Naive thymus-derived CD4-positive, alpha-beta T cell (primary cell): ENCODE data around the gene ASPG. TPM values are rescaled to one million over a fixed set of nuclear protein-coding genes. Genes with fewer than 3 reads are reported as not detected.
A peak's percentile ranks its signal among the peaks of the same experiment; 100 is the strongest.

Experiments used
- ATAC-seq: fragments of 150-1000 bp; cut with Tn5 transposase; 2 replicates; pipeline ENCODE4 v1.10.0; 2021; ENCODE audit warnings: mild to moderate bottlenecking, moderate library complexity
- CTCF ChIA-PET: fragments of 350-600 bp; sonication (Branson Sonifier 250); formaldehyde crosslinking; loops from one replicate; lab custom pipeline; 2021; ENCODE audit warnings: antibody characterized with exemption; lab: Charles Lee
- POLR2A ChIA-PET: fragments of 350-600 bp; sonication (Branson Sonifier 250); formaldehyde crosslinking; loops from one replicate; lab custom pipeline; 2021; ENCODE audit warnings: antibody characterized with exemption, inconsistent platforms; lab: Charles Lee
- DNase-seq, 9 donors: peaks; one replicate each; pipeline versions ENCODE4 v3.0.0 to v3.0.0-alpha.2; 2020 to 2022; ENCODE audit warnings: mixed read lengths in 1 of 9
- H3K27ac ChIP-seq: one replicate; pipeline ENCODE4 v1.7.0; 2013; ENCODE audit warnings: mild to moderate bottlenecking, low read depth, low read length, moderate library complexity
- H3K27me3 ChIP-seq, 2 donors: one replicate each; pipeline ENCODE4 v1.7.0; 2013; ENCODE audit warnings: low read length in 2 of 2, mild to moderate bottlenecking in 2 of 2, moderate library complexity in 2 of 2; ENCODE audit not compliant: control insufficient read depth in 2 of 2, insufficient read depth in 2 of 2
- H3K36me3 ChIP-seq, 3 experiments: 1 replicate in 2 of 3; 2 replicates in 1 of 3; pipeline ENCODE4 v1.7.0; 2013; ENCODE audit warnings: low read length in 3 of 3, mild to moderate bottlenecking in 3 of 3, moderate library complexity in 1 of 3; ENCODE audit not compliant: insufficient read depth in 3 of 3, control insufficient read depth in 2 of 3
- H3K4me1 ChIP-seq, 2 donors: one replicate each; pipeline ENCODE4 v1.7.0; 2013; ENCODE audit warnings: low read length in 2 of 2, mild to moderate bottlenecking in 2 of 2, moderate library complexity in 1 of 2; ENCODE audit not compliant: control insufficient read depth in 2 of 2, insufficient read depth in 2 of 2
- H3K4me3 ChIP-seq: 2 replicates; pipeline ENCODE4 v1.7.0; 2013; ENCODE audit warnings: mild to moderate bottlenecking, low read length
- H3K9me3 ChIP-seq, 3 experiments: 1 replicate in 2 of 3; 2 replicates in 1 of 3; pipeline ENCODE4 v1.7.0; 2013; ENCODE audit warnings: low read length in 3 of 3; ENCODE audit not compliant: control insufficient read depth in 2 of 3
- H3K27ac Mint-ChIP-seq, 9 donors: one replicate each; pipeline ENCODE4 v1.8.0; 2020 to 2022; ENCODE audit warnings: mixed read lengths in 9 of 9, mild to moderate bottlenecking in 8 of 9, moderate library complexity in 5 of 9, inconsistent platforms in 2 of 9
- H3K27me3 Mint-ChIP-seq, 5 donors: one replicate each; pipeline ENCODE4 v1.8.0; 2021 to 2022; ENCODE audit warnings: mixed read lengths in 5 of 5, mild to moderate bottlenecking in 1 of 5
- H3K36me3 Mint-ChIP-seq, 5 donors: one replicate each; pipeline ENCODE4 v1.8.0; 2020 to 2022; ENCODE audit warnings: mixed read lengths in 5 of 5, mild to moderate bottlenecking in 3 of 5, inconsistent platforms in 1 of 5
- H3K4me1 Mint-ChIP-seq, 7 donors: one replicate each; pipeline ENCODE4 v1.8.0; 2020 to 2022; ENCODE audit warnings: mixed read lengths in 7 of 7, mild to moderate bottlenecking in 3 of 7, inconsistent platforms in 1 of 7
- H3K4me3 Mint-ChIP-seq, 10 donors: one replicate each; pipeline ENCODE4 v1.8.0; 2020 to 2022; ENCODE audit warnings: mild to moderate bottlenecking in 10 of 10, mixed read lengths in 10 of 10, moderate library complexity in 6 of 10, inconsistent platforms in 2 of 10
- H3K9me3 Mint-ChIP-seq, 11 donors: one replicate each; pipeline ENCODE4 v1.8.0; 2020 to 2022; ENCODE audit warnings: mixed read lengths in 11 of 11, mild to moderate bottlenecking in 4 of 11, inconsistent platforms in 1 of 11, moderate library complexity in 1 of 11
- intact Hi-C, 2 donors: fragments of 100-400 bp; cut with micrococcal nuclease; formaldehyde crosslinking; loops; one replicate each; pipeline ENCODE4 v1.15.1; 2023
- polyA plus RNA-seq, 2 donors: library from polyadenylated mRNA; unstranded; fragments of 300-500 nt; fragmentation: Illumina TruSeq; gene quantifications; one replicate each; pipeline ENCODE4 v1.2.3, GENCODE V29; 2021
- total RNA-seq, 6 experiments: library from RNA in 5 of 6; stranded (reverse) in 5 of 6; gene quantifications; 1 replicate in 5 of 6; 2 replicates in 1 of 6; pipeline ENCODE4 v1.2.3 and lab custom pipeline; 2021 to 2026

Gene ASPG
- total and polyA plus RNA-seq, 7 experiments from 2014 or later: 0.11 to 0.38 TPM; not detected in 5

- ATAC-seq (no peak), DNase-seq (peak in 1 of 9 donors; percentile 6)
- no peak overlapping the region for H3K27ac Mint-ChIP-seq
- ChIA-PET CTCF (interaction anchor here (0.6 kb wide), 1 partner anchor 17 kb away, joined by 5 read pairs; no protein-coding TSS in a partner anchor), POLR2A (no interaction called here)
- no peaks in the 10 kb centered on the region for H3K27me3 ChIP-seq
- H3K9me3 ChIP-seq: no peaks in the 10 kb centered on the region
- intact Hi-C loops: no loop called here
- H3K9me3 Mint-ChIP-seq: no peaks in the 10 kb centered on the region
- no peaks in the 10 kb centered on the region for H3K4me1 Mint-ChIP-seq
- H3K36me3 ChIP-seq: no peaks in the 10 kb centered on the region
- H3K36me3 Mint-ChIP-seq: no peaks in the 10 kb centered on the region
- H3K27ac ChIP-seq: no peak overlapping the region
- no peaks in the 10 kb centered on the region for H3K4me1 ChIP-seq
- H3K4me3 ChIP-seq: no peak overlapping the region
- peaks cover 0 to 4% (median 1%) of the 10 kb centered on the region in 5 donors for H3K27me3 Mint-ChIP-seq
- H3K4me3 Mint-ChIP-seq: no peak overlapping the region
Observed at GRCh38 chr14:104145826-104146601, 60.5 kb downstream of the ASPG start.

- POLR2A ChIA-PET: no interaction called here
- intact Hi-C loops: no loop called here
- Mint-ChIP-seq H3K36me3 (no peaks in the 10 kb centered on the region), H3K4me1 (no peaks in the 10 kb centered on the region), H3K27ac (no peak overlapping the region), H3K4me3 (no peak overlapping the region), H3K9me3 (no peaks in the 10 kb centered on the region), H3K27me3 (peaks cover 0 to 4% (median 0%) of the 10 kb centered on the region in 5 donors)
- CTCF ChIA-PET: no interaction called here
- ATAC-seq (no peak), DNase-seq (peak in 1 of 9 donors; percentile 4)
- Histone ChIP-seq H3K9me3 (no peaks in the 10 kb centered on the region), H3K36me3 (no peaks in the 10 kb centered on the region), H3K27ac (no peak overlapping the region), H3K4me1 (no peaks in the 10 kb centered on the region), H3K4me3 (no peak overlapping the region), H3K27me3 (no peaks in the 10 kb centered on the region)
Observed at GRCh38 chr14:104146651-104147345, 61.3 kb downstream of the ASPG start.

GRCh38 chr14:104147346-104148125, 62.0 kb downstream of the ASPG start:
- Histone ChIP-seq H3K4me3 (no peak overlapping the region), H3K27ac (no peak overlapping the region), H3K27me3 (no peaks in the 10 kb centered on the region), H3K4me1 (no peaks in the 10 kb centered on the region), H3K36me3 (no peaks in the 10 kb centered on the region), H3K9me3 (no peaks in the 10 kb centered on the region)
- Mint-ChIP-seq H3K27me3 (peaks cover 0 to 4% (median 0%) of the 10 kb centered on the region in 5 donors), H3K4me1 (no peaks in the 10 kb centered on the region), H3K9me3 (no peaks in the 10 kb centered on the region), H3K4me3 (no peak overlapping the region), H3K27ac (no peak overlapping the region), H3K36me3 (no peaks in the 10 kb centered on the region)
- peak in 1 of 9 donors; percentile 6 for DNase-seq
- ATAC-seq: no peak
- intact Hi-C loops: no loop called here
- CTCF ChIA-PET: no interaction called here
- POLR2A ChIA-PET: no interaction called here

GRCh38 chr14:104148433-104149277, 63.2 kb downstream of the ASPG start:
- Mint-ChIP-seq H3K36me3 (no peaks in the 10 kb centered on the region), H3K4me1 (no peaks in the 10 kb centered on the region), H3K9me3 (no peaks in the 10 kb centered on the region), H3K27me3 (peaks cover 0 to 4% (median 0%) of the 10 kb centered on the region in 5 donors), H3K27ac (no peak overlapping the region), H3K4me3 (no peak overlapping the region)
- Histone ChIP-seq H3K9me3 (no peaks in the 10 kb centered on the region), H3K4me1 (no peaks in the 10 kb centered on the region), H3K27me3 (no peaks in the 10 kb centered on the region), H3K4me3 (no peak overlapping the region), H3K36me3 (no peaks in the 10 kb centered on the region), H3K27ac (no peak overlapping the region)
- ATAC-seq: no peak
- no peak for DNase-seq
- ChIA-PET CTCF (no interaction called here), POLR2A (no interaction called here)
- intact Hi-C loops: no loop called here

GRCh38 chr14:104149278-104149595, 63.7 kb downstream of the ASPG start:
- no peaks in the 10 kb centered on the region for H3K36me3 ChIP-seq
- intact Hi-C loops: no loop called here
- H3K4me1 ChIP-seq: no peaks in the 10 kb centered on the region
- H3K9me3 Mint-ChIP-seq: no peaks in the 10 kb centered on the region
- H3K4me3 Mint-ChIP-seq: no peak overlapping the region
- no peaks in the 10 kb centered on the region for H3K36me3 Mint-ChIP-seq
- H3K9me3 ChIP-seq: no peaks in the 10 kb centered on the region
- H3K27ac Mint-ChIP-seq: no peak overlapping the region
- no peak overlapping the region for H3K4me3 ChIP-seq
- no peaks in the 10 kb centered on the region for H3K27me3 ChIP-seq
- peaks cover 0 to 4% (median 0%) of the 10 kb centered on the region in 5 donors for H3K27me3 Mint-ChIP-seq
- DNase-seq: no peak
- no peak for ATAC-seq
- H3K27ac ChIP-seq: no peak overlapping the region
- CTCF ChIA-PET: no interaction called here
- H3K4me1 Mint-ChIP-seq: no peaks in the 10 kb centered on the region
- POLR2A ChIA-PET: no interaction called here

- ChIA-PET POLR2A (no interaction called here), CTCF (interaction anchor here (0.6 kb wide), 1 partner anchor 22 kb away, joined by 3 read pairs; no protein-coding TSS in a partner anchor)
- Histone ChIP-seq H3K9me3 (no peaks in the 10 kb centered on the region), H3K27me3 (no peaks in the 10 kb centered on the region), H3K36me3 (no peaks in the 10 kb centered on the region), H3K4me1 (no peaks in the 10 kb centered on the region), H3K27ac (no peak overlapping the region), H3K4me3 (no peak overlapping the region)
- peak in 1 of 9 donors; percentile 13 for DNase-seq
- no peak overlapping the region for H3K4me3 Mint-ChIP-seq
- ATAC-seq: no peak
- H3K9me3 Mint-ChIP-seq: no peaks in the 10 kb centered on the region
- H3K4me1 Mint-ChIP-seq: no peaks in the 10 kb centered on the region
- intact Hi-C loops: no loop called here
- no peaks in the 10 kb centered on the region for H3K36me3 Mint-ChIP-seq
- peaks cover 0 to 4% (median 0%) of the 10 kb centered on the region in 5 donors for H3K27me3 Mint-ChIP-seq
- H3K27ac Mint-ChIP-seq: no peak overlapping the region
Observed at GRCh38 chr14:104149617-104150135, 64.2 kb downstream of the ASPG start.
